Endodermal cell (in vitro differentiated cells): ENCODE measurements around the gene AKAP13. TPM values are rescaled to one million over a fixed set of nuclear protein-coding genes. Genes with fewer than 3 reads are reported as not detected.

Source experiments
- DNase-seq: peaks from one replicate; pipeline ENCODE4 v3.0.0-alpha.2; 2017
- H3K27ac ChIP-seq: 2 replicates; pipeline ENCODE4 v1.5.1; 2013; ENCODE audit warnings: mild to moderate bottlenecking, low read depth, low read length, moderate library complexity
- H3K27me3 ChIP-seq: 2 replicates; pipeline ENCODE4 v1.6.1; 2013; ENCODE audit warnings: mild to moderate bottlenecking, low read length, moderate library complexity; ENCODE audit not compliant: insufficient read depth, control insufficient read depth, poor library complexity, severe bottlenecking
- H3K36me3 ChIP-seq: 2 replicates; pipeline ENCODE4 v1.7.0; 2013; ENCODE audit warnings: mild to moderate bottlenecking, low read length, moderate library complexity; ENCODE audit not compliant: control insufficient read depth, insufficient read depth
- H3K4me1 ChIP-seq: one replicate; pipeline ENCODE4 v1.7.0; 2013; ENCODE audit warnings: low read length; ENCODE audit not compliant: control insufficient read depth, insufficient read depth
- H3K4me3 ChIP-seq: 2 replicates; pipeline ENCODE4 v1.5.1; 2013; ENCODE audit warnings: mild to moderate bottlenecking, low read length, moderate library complexity
- H3K9ac ChIP-seq: 2 replicates; pipeline ENCODE4 v1.6.1; 2013; ENCODE audit warnings: mild to moderate bottlenecking, low read length, moderate library complexity; ENCODE audit not compliant: poor library complexity, severe bottlenecking; ENCODE audit errors: extremely low read depth
- H3K9me3 ChIP-seq: 2 replicates; pipeline ENCODE4 v1.6.1; 2013; ENCODE audit warnings: mild to moderate bottlenecking, low read length, moderate library complexity; ENCODE audit not compliant: control insufficient read depth
- H3K27ac Mint-ChIP-seq: 2 replicates; pipeline ENCODE4 v1.8.0; 2020; ENCODE audit warnings: mixed read lengths
- H3K27me3 Mint-ChIP-seq: 2 replicates; pipeline ENCODE4 v1.8.0; 2021; ENCODE audit warnings: mild to moderate bottlenecking, mixed read lengths; ENCODE audit not compliant: insufficient read depth
- H3K36me3 Mint-ChIP-seq: 2 replicates; pipeline ENCODE4 v1.8.0; 2020; ENCODE audit warnings: low read depth, mixed read lengths
- H3K4me1 Mint-ChIP-seq: 2 replicates; pipeline ENCODE4 v1.8.0; 2020; ENCODE audit warnings: mixed read lengths
- H3K4me3 Mint-ChIP-seq: 2 replicates; pipeline ENCODE4 v1.8.0; 2020; ENCODE audit warnings: mild to moderate bottlenecking, moderate library complexity, mixed read lengths
- H3K9me3 Mint-ChIP-seq: 2 replicates; pipeline ENCODE4 v1.8.0; 2020; ENCODE audit warnings: mild to moderate bottlenecking, mixed read lengths
- CTCF ChIP-seq: fragments of 200-600 bp; sonication (generic); conservative IDR thresholded peaks from 2 replicates; pipeline ENCODE4 v1.5.0; 2021; ENCODE audit warnings: antibody characterized with exemption, mild to moderate bottlenecking
- WGBS, 2 experiments: methylation state at CpG; one replicate each; pipeline versions ENCODE4 v1.1.5 to v1.1.7; 2013; ENCODE audit warnings: missing lambda C conversion rate in 2 of 2, mixed read lengths in 1 of 2; ENCODE audit not compliant: insufficient coverage in 1 of 2, insufficient read length in 1 of 2; 5-methylcytosine and 5-hydroxymethylcytosine counted together
- total RNA-seq, 2 donors: library from RNA; stranded (reverse); fragmentation: NEBNext Ultra II Directional in 1 of 2; extraction: Animal tissue kit (Norgen Biotek cat#: 25700) in 1 of 2; gene quantifications; 2 replicates in 1 of 2; 3 replicates in 1 of 2; pipeline ENCODE4 v1.2.1, GENCODE V29; 2021

AKAP13 gene
- total RNA-seq, 2 donors from 2014 or later = 115 to 131 TPM

GRCh38 chr15:85536341-85536740, 155.9 kb downstream of the AKAP13 start:
- Histone ChIP-seq H3K9me3 (no peaks in the 10 kb centered on the region), H3K9ac (no peak overlapping the region), H3K36me3 (peaks cover 68% of the 10 kb centered on the region), H3K4me1 (peaks cover 8% of the 10 kb centered on the region), H3K4me3 (no peak overlapping the region), H3K27me3 (no peaks in the 10 kb centered on the region), H3K27ac (no peak overlapping the region)
- 90 to 100% methylated on average over 1 to 4 of the region's 4 CpGs for WGBS, 2 experiments
- Mint-ChIP-seq H3K4me1 (peaks cover 23% of the 10 kb centered on the region), H3K9me3 (no peaks in the 10 kb centered on the region), H3K27me3 (no peaks in the 10 kb centered on the region), H3K27ac (no peak overlapping the region), H3K4me3 (no peak overlapping the region), H3K36me3 (peaks cover 40% of the 10 kb centered on the region)
- DNase-seq = no peak
- TF ChIP-seq CTCF = no peak

GRCh38 chr15:85539491-85539890, 159.1 kb downstream of the AKAP13 start:
- Mint-ChIP-seq H3K27ac (no peak overlapping the region), H3K36me3 (peaks cover 31% of the 10 kb centered on the region), H3K4me1 (peaks cover 45% of the 10 kb centered on the region), H3K27me3 (no peaks in the 10 kb centered on the region), H3K4me3 (no peak overlapping the region), H3K9me3 (no peaks in the 10 kb centered on the region)
- peaks cover 8% of the 10 kb centered on the region for H3K4me1 ChIP-seq
- H3K36me3 ChIP-seq = peaks cover 57% of the 10 kb centered on the region
- DNase-seq = no peak
- no peak for TF ChIP-seq CTCF
- no peak overlapping the region for H3K4me3 ChIP-seq
- H3K27me3 ChIP-seq = no peaks in the 10 kb centered on the region
- no peak overlapping the region for H3K9ac ChIP-seq
- H3K9me3 ChIP-seq = no peaks in the 10 kb centered on the region
- H3K27ac ChIP-seq = no peak overlapping the region

- no peak for TF ChIP-seq CTCF
These were observed 159.8 kb downstream of the AKAP13 start for GRCh38 chr15:85540085-85540797.

More at GRCh38 chr15:85540085-85540797, 159.8 kb downstream of the AKAP13 start:
- DNase-seq = no peak
- 89 to 93% methylated on average over 4 to 6 of the region's 6 CpGs for WGBS, 2 experiments
- no peaks in the 10 kb centered on the region for H3K27me3 ChIP-seq
- Mint-ChIP-seq H3K36me3 (peaks cover 30% of the 10 kb centered on the region), H3K27me3 (no peaks in the 10 kb centered on the region), H3K4me1 (peaks cover 45% of the 10 kb centered on the region), H3K9me3 (no peaks in the 10 kb centered on the region), H3K27ac (peak overlapping the region; percentile 24), H3K4me3 (no peak overlapping the region)
- no peak overlapping the region for H3K27ac ChIP-seq
- no peaks in the 10 kb centered on the region for H3K9me3 ChIP-seq
- no peak overlapping the region for H3K9ac ChIP-seq
- peaks cover 57% of the 10 kb centered on the region for H3K36me3 ChIP-seq
- H3K4me3 ChIP-seq = no peak overlapping the region
- peaks cover 8% of the 10 kb centered on the region for H3K4me1 ChIP-seq
